Measurements from ENCODE around the gene ZNF275.

Gene ZNF275

DNA sequence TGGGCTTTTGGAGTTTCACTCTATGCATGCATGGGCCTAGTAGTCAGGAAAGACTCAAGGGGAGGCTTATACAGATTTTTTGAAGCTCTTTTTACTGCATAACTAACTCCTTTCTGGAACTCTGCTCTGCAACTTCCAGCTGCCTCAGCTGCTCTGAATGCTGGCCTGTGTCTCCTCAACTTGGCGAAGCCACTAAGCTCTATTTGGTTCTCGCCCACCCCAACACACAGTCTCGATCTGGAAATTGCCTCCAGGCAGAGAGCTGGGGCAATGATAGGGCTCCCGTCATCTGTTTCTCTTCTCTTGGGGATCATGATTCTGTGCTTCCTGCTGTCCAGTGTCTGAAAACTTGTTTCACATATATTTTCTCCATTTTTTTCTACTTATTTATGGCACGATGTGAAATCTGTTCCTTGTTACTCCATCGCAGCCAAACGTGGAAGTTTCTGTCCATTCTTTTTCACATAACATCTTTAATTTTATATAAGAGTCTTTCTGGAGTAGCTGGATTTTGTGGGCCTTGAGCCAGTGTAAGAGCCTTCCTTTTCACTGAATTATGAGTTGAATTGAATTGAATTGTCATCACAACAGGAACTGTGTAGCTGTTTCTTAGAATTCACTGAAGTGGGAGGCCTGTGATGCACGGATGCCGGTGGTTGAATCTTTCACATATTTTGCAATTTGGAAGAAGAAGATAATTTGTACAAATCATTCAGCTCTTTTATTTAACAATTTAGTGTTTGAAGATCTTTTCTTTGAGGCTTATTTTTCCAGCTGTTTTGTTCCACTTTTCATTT, 9.0 kb downstream of the ZNF275 start:
- DNase-seq (ENCODE audit: low read depth): no peak
- no peak for TF ChIP-seq CTCF (IDR thresholded peaks at IDR 0.05; ENCODE audit: control insufficient read depth, insufficient read depth, low read depth, low read length, missing control alignments)

GRCh38 chrX:153343674-153344073, 9.7 kb downstream of the ZNF275 start:
- no peak for TF ChIP-seq CTCF (IDR thresholded peaks at IDR 0.05; ENCODE audit: control insufficient read depth, insufficient read depth, low read depth, low read length, missing control alignments)
- DNase-seq (ENCODE audit: low read depth): no peak

More for the DNA sequence above, 9.0 kb downstream of the ZNF275 start:
- no peak overlapping the region for H3K4me3 ChIP-seq (ENCODE audit: control insufficient read depth, low read depth, low read length)

GRCh38 chrX:153347530-153347929, 13.6 kb downstream of the ZNF275 start:
- no peak for TF ChIP-seq CTCF (IDR thresholded peaks at IDR 0.05; ENCODE audit: control insufficient read depth, insufficient read depth, low read depth, low read length, missing control alignments)
- no peak overlapping the region for H3K4me3 ChIP-seq (ENCODE audit: control insufficient read depth, low read depth, low read length)
- DNase-seq (ENCODE audit: low read depth): no peak

More at GRCh38 chrX:153343674-153344073, 9.7 kb downstream of the ZNF275 start:
- H3K4me3 ChIP-seq (ENCODE audit: control insufficient read depth, low read depth, low read length): no peak overlapping the region

- TF ChIP-seq CTCF (IDR thresholded peaks at IDR 0.05; ENCODE audit: control insufficient read depth, insufficient read depth, low read depth, low read length, missing control alignments): no peak
- DNase-seq (ENCODE audit: low read depth): no peak
- no peak overlapping the region for H3K4me3 ChIP-seq (ENCODE audit: control insufficient read depth, low read depth, low read length)
These were observed 14.5 kb downstream of the ZNF275 start for GRCh38 chrX:153348421-153348820.

DNA sequence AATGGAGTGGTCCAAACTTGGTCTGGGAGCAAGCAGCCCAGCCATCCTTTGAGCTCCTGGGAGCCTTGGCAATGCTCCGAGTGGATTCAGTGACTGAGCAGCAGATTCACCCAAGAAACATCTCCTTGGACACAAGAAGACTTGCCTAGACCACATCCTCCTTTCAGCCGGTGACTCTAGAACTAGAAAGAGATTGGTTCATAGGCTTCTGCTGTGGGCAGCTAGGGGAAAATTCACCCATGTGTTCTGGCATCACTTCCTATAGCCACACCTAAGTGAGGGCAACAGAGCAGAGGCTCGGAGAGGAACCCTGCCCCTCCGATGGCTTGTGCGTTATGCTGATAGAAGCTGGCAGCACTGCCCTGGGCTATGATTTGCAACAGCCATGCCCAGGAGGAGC, 16.0 kb downstream of the ZNF275 start:
- no peak for DNase-seq (ENCODE audit: low read depth)
- TF ChIP-seq CTCF (IDR thresholded peaks at IDR 0.05; ENCODE audit: control insufficient read depth, insufficient read depth, low read depth, low read length, missing control alignments): no peak
- no peak overlapping the region for H3K4me3 ChIP-seq (ENCODE audit: control insufficient read depth, low read depth, low read length)

DNA sequence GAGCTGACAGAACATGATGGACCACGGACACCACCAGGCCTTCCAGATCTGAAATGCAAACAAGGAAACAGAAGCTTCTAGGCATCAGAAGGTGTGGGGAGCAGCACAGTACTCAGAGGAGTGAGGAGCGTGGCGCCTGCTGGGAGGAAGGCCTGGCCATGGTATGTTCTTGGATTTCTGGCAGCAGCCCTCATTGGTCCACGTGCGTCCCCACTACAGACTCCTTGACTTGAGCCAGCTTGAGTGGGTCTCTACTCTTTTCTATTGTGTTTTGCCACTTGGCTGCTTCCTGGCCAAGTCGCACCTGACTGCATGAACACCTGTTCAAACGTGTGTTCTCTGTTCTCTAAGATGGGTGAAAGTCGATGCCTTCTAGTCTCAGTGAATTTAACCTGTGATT, 18.0 kb downstream of the ZNF275 start:
- TF ChIP-seq CTCF (IDR thresholded peaks at IDR 0.05; ENCODE audit: control insufficient read depth, insufficient read depth, low read depth, low read length, missing control alignments): no peak
- DNase-seq (ENCODE audit: low read depth): no peak

More for the DNA sequence above, 18.0 kb downstream of the ZNF275 start:
- no peak overlapping the region for H3K4me3 ChIP-seq (ENCODE audit: control insufficient read depth, low read depth, low read length)
